Epithelial cell of proximal tubule (primary cell): ENCODE results near the gene APBB2. TPM values are rescaled to one million over a fixed set of nuclear protein-coding genes. Genes with fewer than 3 reads are reported as not detected.

ENCODE experiments used
- DNase-seq: peaks from one replicate; pipeline ENCODE4 v3.0.0-alpha.2; 2011; ENCODE audit warnings: low read depth
- H3K4me3 ChIP-seq: 2 replicates; pipeline ENCODE4 v1.5.1; 2011; ENCODE audit warnings: low read depth, mild to moderate bottlenecking, low read length
- total RNA-seq: library from RNA; depleted of rRNA; stranded (reverse); fragments of >200 nt; gene quantifications from 2 replicates; pipeline ENCODE4 v1.2.3, GENCODE V29; 2015
- TF ChIP-seq, protein P1 (sequence below): conservative IDR thresholded peaks from 2 replicates; pipeline ENCODE4 v1.5.1; 2012; ENCODE audit warnings: low read depth, mild to moderate bottlenecking, low read length

APBB2 gene
- total RNA-seq, 1 donor from 2014 or later = 27.9 TPM

DNA sequence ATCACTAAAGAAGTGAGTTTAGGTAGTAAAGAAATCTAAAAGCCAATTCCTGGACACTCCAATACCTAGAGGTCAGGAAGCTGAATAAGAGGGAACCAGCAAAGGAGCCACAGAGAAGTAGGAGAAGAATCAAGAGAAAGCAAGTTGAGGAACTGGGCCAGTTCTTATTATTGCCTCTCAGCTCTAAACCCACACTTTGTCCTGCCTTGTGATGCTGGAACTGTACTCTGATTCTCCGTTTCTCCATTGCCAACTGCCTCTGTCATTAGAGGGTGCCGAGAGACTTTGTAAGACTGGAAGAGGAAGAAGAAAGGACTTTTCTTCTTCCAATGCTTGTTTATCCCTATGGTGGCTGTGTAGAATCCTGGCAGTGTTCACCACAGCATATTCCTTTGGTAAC lies 426.0 kb downstream of the APBB2 start:
- no peak overlapping the region for H3K4me3 ChIP-seq
- TF ChIP-seq, protein P1, sequence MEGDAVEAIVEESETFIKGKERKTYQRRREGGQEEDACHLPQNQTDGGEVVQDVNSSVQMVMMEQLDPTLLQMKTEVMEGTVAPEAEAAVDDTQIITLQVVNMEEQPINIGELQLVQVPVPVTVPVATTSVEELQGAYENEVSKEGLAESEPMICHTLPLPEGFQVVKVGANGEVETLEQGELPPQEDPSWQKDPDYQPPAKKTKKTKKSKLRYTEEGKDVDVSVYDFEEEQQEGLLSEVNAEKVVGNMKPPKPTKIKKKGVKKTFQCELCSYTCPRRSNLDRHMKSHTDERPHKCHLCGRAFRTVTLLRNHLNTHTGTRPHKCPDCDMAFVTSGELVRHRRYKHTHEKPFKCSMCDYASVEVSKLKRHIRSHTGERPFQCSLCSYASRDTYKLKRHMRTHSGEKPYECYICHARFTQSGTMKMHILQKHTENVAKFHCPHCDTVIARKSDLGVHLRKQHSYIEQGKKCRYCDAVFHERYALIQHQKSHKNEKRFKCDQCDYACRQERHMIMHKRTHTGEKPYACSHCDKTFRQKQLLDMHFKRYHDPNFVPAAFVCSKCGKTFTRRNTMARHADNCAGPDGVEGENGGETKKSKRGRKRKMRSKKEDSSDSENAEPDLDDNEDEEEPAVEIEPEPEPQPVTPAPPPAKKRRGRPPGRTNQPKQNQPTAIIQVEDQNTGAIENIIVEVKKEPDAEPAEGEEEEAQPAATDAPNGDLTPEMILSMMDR = no peak
- no peak for DNase-seq

DNA sequence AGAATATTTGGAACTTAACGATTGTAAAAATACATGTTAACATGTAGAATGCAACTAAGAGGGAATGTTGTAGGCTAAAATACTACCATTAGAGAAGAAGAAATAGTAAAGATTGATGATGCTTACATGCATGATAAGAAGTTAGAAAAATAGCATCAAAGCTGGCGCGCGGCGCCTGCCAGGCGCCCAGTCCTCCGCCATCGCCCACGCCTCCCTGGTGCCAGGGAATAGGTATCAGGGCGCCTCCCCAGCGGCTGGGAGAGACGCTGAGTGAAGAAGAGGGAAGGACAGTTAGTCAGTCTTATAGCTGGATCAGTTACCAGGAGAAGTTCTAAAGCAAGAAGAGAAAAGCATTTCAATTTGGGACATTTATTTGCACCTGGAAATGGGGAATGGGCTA lies 428.6 kb downstream of the APBB2 start:
- no peak overlapping the region for H3K4me3 ChIP-seq
- TF ChIP-seq, protein P1 = no peak
- no peak for DNase-seq

DNA sequence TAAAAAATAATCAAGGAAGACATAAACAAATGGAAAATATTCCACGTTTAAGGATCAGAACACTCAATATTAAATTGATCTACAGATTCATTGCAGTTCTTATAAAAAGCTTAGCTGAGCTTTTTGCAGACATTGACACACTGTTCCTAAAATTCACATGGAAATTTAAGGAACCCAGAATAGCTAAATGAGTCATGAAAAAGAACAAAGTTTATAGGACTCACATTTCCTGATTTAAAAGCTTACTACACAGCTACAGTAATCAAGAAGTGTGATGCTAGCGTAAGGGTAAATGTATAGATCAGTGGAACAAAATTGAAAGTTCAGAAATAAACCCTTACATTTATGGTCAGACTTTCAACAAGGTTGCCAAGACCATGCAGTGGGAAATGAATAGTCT lies 431.5 kb downstream of the APBB2 start:
- TF ChIP-seq, protein P1 = no peak
- no peak overlapping the region for H3K4me3 ChIP-seq
- no peak for DNase-seq

DNA sequence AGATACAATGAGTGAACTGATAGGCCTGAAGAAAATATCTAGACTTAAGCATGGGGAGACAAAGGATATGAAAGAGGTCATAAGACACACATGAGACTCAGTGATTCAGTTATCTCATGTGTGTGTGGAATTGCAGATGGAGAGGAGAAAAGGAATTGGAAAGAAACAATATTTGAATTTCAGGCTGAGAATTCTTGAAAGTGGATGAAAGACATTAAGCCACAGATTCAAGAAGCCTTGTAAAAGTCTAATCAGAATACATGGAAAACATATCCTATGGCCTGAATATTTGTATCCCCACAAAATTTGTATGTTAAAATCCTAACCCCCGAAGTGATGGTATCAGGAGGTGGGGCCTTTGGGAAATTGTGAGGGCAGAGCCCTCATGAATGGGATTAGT lies 436.3 kb downstream of the APBB2 start:
- DNase-seq = no peak
- TF ChIP-seq, protein P1 = no peak
- no peak overlapping the region for H3K4me3 ChIP-seq

DNA sequence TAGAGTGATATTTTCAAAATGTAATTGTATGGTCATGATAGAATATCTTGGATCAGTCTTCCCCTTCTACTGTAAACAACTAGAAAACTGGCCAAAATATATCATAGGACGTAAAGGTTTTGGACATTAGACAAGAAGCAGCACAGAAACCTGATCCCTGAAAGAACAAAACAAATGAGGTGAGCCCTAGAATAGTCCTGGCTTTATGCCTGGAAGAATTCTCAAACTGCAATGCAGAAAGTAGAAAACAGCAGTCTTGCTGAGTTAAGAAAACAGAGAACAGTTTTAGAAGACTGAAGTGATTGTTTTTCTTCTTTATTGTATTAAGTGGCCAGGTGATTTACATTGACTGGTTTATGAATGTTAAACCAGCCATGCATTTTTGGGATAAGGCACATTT lies 445.1 kb downstream of the APBB2 start:
- TF ChIP-seq, protein P1 = no peak

DNA sequence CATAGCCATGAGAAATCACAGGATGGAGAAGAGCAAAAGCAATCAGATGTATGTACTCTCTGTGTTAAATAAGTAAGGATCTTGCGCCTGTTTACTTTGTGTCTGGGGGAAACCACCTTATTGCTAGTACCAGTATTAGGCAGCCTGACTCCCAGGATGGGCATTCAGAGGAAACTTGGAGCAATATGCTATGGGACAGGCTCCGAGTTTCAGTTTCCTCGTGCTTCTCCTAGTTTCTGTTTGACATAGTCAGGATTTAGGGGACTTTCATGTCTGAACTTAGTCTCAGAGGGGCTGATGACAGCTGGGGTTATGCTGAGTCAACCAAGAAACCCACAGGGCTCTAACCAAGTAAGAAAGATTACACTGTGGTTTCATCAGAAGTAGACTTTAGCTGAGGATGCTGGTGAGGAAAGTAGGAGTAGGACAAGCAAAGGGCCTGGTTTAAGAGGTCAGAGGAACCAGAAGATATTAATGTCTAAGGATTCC lies 451.1 kb downstream of the APBB2 start:
- TF ChIP-seq, protein P1 = no peak
- H3K4me3 ChIP-seq = no peak overlapping the region
- DNase-seq = no peak

More for the DNA sequence above, 445.1 kb downstream of the APBB2 start:
- DNase-seq = no peak
- H3K4me3 ChIP-seq = no peak overlapping the region

Other genes starting within 250 kb of the APBB2 start
- gene UCHL1, start 42.4 kb upstream of the APBB2 start, total RNA-seq = 1,473 and 2,223 TPM in 2 replicates